Measurements from ENCODE around the gene SYNC.
"Not testable (repeated sequence)": the region's sequence is repeated elsewhere in the genome, so short reads cannot be mapped to it uniquely, and the experiment has no call there.

The SYNC gene

DNA sequence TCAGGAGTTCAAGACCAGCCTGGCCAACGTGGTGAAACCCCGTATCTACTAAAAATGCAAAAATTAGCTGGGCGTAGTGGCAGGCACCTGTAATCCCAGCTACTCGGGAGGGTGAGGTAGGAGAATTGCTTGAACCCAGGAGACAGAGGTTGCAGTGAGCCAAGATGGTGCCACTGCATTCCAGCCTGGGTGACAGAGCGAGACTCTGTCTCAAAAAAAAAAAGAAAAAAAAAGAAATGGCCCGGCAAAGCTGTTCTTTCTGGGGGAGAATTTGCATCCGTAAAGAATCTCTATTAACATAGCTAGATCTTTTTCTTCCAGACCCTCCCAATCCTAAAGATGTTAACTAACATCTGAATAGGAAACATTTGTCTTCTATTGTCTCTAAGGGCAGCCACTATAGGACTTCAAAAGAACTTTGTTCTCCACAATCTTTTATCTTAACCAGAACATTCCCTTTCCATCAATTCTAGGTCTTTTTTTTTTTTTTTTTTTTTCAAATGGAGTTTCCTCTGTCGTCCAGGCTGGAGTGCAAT is 60.2 kb downstream of the SYNC start:
- not testable (repeated sequence) for DNase-seq (ENCODE audit: low spot score)

DNA sequence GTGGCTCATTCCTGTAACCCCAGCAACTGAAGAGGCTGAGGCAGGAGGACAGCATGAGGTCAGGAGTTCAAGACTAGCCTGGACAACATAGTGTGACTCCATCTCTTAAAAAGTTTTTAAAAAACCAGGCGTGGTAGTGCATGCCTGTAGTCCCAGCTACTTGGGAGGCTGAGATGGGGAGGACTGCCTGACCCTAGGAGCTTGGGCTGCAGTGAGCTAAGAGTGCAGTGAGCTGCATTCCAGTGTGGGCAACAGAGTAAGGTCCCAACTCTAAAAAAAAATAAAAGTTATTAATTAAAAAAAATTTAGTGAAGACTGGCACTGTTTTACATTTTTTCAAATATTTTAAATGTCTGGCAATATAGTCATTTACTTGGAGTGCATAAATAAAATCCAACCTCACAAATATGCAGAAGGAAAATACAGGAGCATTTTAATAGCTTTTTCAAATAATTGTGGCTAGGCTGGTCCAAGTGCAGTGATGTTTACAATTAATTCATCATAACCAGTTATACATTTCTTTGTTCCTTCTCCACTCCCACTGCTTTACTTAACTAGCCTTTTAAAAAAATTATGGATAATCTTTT is 63.0 kb downstream of the SYNC start:
- DNase-seq (ENCODE audit: low spot score) = no peak

DNA sequence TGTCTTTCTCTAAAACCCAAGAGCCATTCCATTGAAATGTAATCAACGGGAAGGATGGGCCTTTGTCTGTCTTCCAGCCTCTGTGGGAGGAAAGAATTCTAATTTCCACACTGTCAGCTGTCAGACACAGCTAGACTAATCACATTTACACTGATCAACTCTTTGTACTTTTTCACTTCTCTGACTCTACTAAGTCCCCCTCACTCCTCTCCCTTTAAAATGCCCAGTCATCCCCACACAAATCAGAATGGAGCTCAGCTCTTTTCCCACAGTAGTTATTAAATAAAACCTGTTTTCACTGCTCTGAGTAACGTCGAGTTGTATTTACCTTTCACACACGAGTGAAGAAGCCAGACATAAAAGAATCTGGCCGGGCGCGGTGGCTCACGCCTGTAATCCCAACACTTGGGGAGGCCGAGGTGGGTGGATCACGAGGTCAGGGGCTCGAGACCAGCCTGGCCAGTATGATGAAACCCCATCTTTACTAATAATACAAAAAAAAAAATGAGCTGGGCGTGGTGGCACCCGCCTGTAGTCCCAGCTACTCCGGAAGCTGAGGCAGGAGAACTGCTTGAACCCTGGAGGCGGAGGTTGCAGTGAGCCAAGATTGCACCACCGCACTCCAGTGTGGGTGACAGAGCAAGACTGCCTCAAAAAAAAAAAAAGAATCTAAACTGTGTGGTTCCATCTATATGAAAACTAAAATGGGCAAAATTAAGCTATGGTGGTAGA is 65.5 kb downstream of the SYNC start:
- DNase-seq (ENCODE audit: low spot score) = no peak

DNA sequence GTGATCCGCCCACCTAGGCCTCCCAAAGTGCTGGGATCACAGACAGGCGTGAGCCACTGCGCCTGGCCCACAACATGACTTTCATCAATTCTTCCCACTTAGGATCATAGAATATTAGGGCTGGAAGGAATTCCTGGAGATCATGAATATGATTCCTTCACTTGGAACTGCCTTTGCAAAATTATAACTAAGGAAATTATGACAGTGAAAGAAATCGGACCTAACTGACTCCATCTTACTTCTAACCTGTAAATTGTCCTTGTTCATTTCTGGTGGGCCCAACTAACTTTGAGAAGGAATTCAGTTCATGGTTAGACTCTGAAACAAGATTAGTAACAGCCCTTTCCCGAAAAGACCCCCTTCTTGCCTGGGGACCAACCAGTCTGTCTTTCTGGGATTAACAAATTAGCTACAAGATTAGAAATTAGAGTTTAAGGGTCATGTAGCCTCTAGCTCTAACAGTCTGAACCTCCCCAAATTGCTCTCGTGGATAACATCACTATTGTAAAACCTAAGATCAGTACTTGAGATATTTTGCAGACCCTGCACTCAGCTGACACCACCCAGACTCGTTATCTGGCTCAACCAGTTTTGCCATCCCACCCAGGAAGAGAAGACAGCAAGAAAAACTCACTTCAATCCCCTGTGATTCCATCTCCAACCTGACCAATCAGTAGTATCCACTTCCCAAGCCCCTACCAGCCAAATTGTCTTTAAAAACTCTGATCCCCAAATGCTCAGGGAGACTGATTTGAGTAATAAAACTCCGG is 66.9 kb downstream of the SYNC start:
- no peak for DNase-seq (ENCODE audit: low spot score)

DNA sequence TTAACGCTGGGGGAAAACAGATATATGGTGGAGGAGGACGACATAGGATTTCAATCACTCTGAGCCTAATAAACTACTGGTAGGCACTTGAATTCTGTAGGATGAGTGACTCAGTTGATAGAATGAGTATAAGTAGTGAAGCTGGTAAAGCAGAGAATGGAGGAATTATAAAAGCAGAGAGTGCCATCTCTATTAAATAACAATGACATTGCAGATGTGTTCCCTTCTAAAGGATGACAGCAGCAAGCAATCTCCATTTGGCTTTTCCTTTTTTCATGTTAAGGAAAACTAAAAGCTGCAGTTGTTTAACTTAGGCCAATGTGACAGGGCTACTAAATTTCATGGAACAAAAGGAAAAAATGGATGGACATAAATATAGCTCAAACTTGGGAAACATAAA is 69.7 kb downstream of the SYNC start:
- no peak for DNase-seq (ENCODE audit: low spot score)

DNA sequence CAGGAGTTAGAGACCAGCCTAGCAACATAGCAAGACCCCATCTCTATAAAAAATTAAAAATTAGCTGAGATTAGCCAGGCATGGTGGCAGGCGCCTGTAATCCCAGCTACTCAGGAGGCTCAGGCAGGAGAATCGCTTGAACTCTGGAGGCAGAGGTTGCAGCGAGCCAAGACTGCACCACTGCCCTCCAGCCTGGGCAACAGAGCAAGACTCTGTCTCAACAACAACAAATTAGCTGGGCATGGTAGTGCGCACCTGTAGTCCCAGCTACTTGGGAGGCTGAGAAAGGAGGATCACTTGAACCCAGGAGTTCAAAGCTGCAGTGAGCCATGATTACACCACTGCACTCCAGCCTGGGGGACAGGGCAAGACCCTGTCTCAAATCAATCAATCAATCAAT is 72.4 kb downstream of the SYNC start:
- not testable (repeated sequence) for DNase-seq (ENCODE audit: low spot score)
